Measurements from ENCODE around the gene PLA2G4A.

GRCh38 chr1:186892936-186893335 lies 64.2 kb downstream of the PLA2G4A start:
- TF ChIP-seq CTCF (conservative IDR thresholded peaks at IDR 0.05; ENCODE audit: low read depth in 2 of 2) = no peak
- no peak for TF ChIP-seq REST (IDR thresholded peaks at IDR 0.05; ENCODE audit: unreplicated experiment)
- TF ChIP-seq EZH2 (IDR thresholded peaks at IDR 0.05; ENCODE audit: low read depth, unreplicated experiment) = no peak
- TF ChIP-seq EZH2phosphoT487 (IDR thresholded peaks at IDR 0.05; ENCODE audit: unreplicated experiment) = no peak
